AG04450 (cell line): ENCODE data around the gene VTN. TPM values are rescaled to one million over a fixed set of nuclear protein-coding genes. Genes with fewer than 3 reads are reported as not detected.

Experiments used
- CTCF ChIA-PET: fragments of 300-600, 350-600 bp; formaldehyde crosslinking; extraction: SDS; loops from one replicate; lab custom pipeline; 2022; ENCODE audit warnings: antibody characterized with exemption, inconsistent platforms; lab: Charles Lee
- POLR2A ChIA-PET: fragments of 350-600 bp; formaldehyde crosslinking; extraction: SDS; loops from one replicate; lab custom pipeline; 2021; ENCODE audit warnings: antibody characterized with exemption, inconsistent platforms; lab: Yijun Ruan, JAX
- DNase-seq: peaks from one replicate; pipeline ENCODE4 v3.0.0-alpha.2; 2011; ENCODE audit warnings: low read depth, low spot score
- H3K27ac ChIP-seq: one replicate; pipeline ENCODE4 v1.5.1; 2012; ENCODE audit warnings: low read depth, low read length, control low read depth
- H3K27me3 ChIP-seq: one replicate; pipeline ENCODE4 v1.6.0; 2012; ENCODE audit warnings: low read length; ENCODE audit not compliant: control insufficient read depth, insufficient read depth
- H3K4me3 ChIP-seq: 2 replicates; pipeline ENCODE4 v1.5.1; 2011; ENCODE audit warnings: mild to moderate bottlenecking, low read depth, low read length, control low read depth
- H3K9me3 ChIP-seq: 2 replicates; pipeline ENCODE4 v1.5.1; 2012; ENCODE audit warnings: low read length; ENCODE audit not compliant: control insufficient read depth, insufficient read depth
- CTCF ChIP-seq: IDR thresholded peaks from 2 replicates; pipeline ENCODE4 v1.5.1; 2011; ENCODE audit warnings: low read depth, low read length, control low read depth, inconsistent platforms
- polyA plus RNA-seq: library from polyadenylated mRNA; depleted of rRNA; stranded (reverse); fragments of >200 nt; gene quantifications from 2 replicates; pipeline ENCODE4 v1.2.3, GENCODE V29; 2011

The VTN gene
- polyA plus RNA-seq, 1 experiment, result 0.53 TPM

GRCh38 chr17:28381141-28381825, 11.2 kb upstream of the VTN start:
- ChIA-PET CTCF (interaction anchor here (1.3 kb wide), 1 partner anchor 35 kb away, joined by 5 read pairs; no protein-coding TSS in a partner anchor), POLR2A (no interaction called here)
- Histone ChIP-seq H3K4me3 (no peak overlapping the region), H3K27ac (no peak overlapping the region), H3K9me3 (no peaks in the 10 kb centered on the region; the same call in 1 of the 2 replicates), H3K27me3 (no peaks in the 10 kb centered on the region)
- TF ChIP-seq CTCF, result no peak
- DNase-seq, result no peak

GRCh38 chr17:28379814-28380801, 10.0 kb upstream of the VTN start:
- CTCF ChIA-PET, result interaction anchor here (0.7 to 1.3 kb wide), 2 partner anchors 36 kb away, joined by 3 to 5 read pairs; no protein-coding TSS in a partner anchor
- Histone ChIP-seq H3K9me3 (no peaks in the 10 kb centered on the region; the same call in 1 of the 2 replicates), H3K27me3 (no peaks in the 10 kb centered on the region), H3K27ac (no peak overlapping the region), H3K4me3 (no peak overlapping the region)
- POLR2A ChIA-PET, result no interaction called here
- DNase-seq, result no peak
- no peak for TF ChIP-seq CTCF

GRCh38 chr17:28372945-28373274, 2.8 kb upstream of the VTN start:
- POLR2A ChIA-PET, result no interaction called here
- CTCF ChIA-PET, result no interaction called here
- no peak for TF ChIP-seq CTCF
- DNase-seq, result no peak
- Histone ChIP-seq H3K9me3 (no peaks in the 10 kb centered on the region; the same call in 1 of the 2 replicates), H3K27ac (no peak overlapping the region), H3K27me3 (no peaks in the 10 kb centered on the region), H3K4me3 (peak overlapping the region; percentile 69)

- TF ChIP-seq CTCF, result no peak
- Histone ChIP-seq H3K27me3 (no peaks in the 10 kb centered on the region), H3K9me3 (no peaks in the 10 kb centered on the region; the same call in 1 of the 2 replicates), H3K4me3 (peak overlapping the region; percentile 69), H3K27ac (no peak overlapping the region)
- CTCF ChIA-PET, result no interaction called here
- POLR2A ChIA-PET, result interaction anchor here (0.7 to 3.8 kb wide), 3 partner anchors 15 to 59 kb away, joined by 3 to 17 read pairs (median 7); partner anchors contain the start of genes IFT20, POLDIP2 and TNFAIP1
- DNase-seq, result no peak
Measured at GRCh38 chr17:28372203-28372944, 2.3 kb upstream of the VTN start.
